ENCODE measurements around the gene SNAI1. TPM values are rescaled to one million over a fixed set of nuclear protein-coding genes. Genes with fewer than 3 reads are reported as not detected.
"Not testable (repeated sequence)": the region's sequence is repeated elsewhere in the genome, so short reads cannot be mapped to it uniquely, and the experiment has no call there.

SNAI1 gene
- total RNA-seq, 2 donors from 2014 or later, result 2.2 to 3.3 TPM

DNA sequence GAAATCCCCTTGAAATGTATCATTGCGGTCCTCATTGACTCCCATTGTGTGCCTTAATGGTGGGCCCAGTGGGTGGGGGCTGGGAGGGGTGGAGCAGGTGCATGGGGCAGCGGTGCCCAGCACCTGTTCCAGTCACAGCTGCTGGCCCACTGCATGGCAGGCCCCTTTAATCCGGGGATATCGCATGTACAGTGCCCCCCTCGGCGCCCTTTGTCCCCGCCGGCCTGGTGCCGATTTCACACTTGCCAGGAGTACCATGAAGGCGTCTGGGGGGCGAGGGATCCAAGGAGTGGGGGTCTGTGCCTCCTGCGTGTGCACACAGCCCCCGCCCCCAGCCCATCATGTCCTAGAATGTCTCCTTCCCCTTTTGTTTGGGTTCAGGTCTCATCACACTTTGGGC lies 2.8 kb downstream of the SNAI1 start:
- Mint-ChIP-seq H3K4me1 (peaks cover 14% of the 10 kb centered on the region), H3K36me3 (ENCODE audit: low read depth) (peaks cover 2% of the 10 kb centered on the region), H3K27me3 (peaks cover 10% of the 10 kb centered on the region), H3K27ac (no peak overlapping the region), H3K4me3 (no peak overlapping the region)
- no peaks in the 10 kb centered on the region for H3K9me3 ChIP-seq (ENCODE audit: control insufficient read depth, low read length, poor library complexity, severe bottlenecking)
- ATAC-seq (no peak), DNase-seq (no peak)

DNA sequence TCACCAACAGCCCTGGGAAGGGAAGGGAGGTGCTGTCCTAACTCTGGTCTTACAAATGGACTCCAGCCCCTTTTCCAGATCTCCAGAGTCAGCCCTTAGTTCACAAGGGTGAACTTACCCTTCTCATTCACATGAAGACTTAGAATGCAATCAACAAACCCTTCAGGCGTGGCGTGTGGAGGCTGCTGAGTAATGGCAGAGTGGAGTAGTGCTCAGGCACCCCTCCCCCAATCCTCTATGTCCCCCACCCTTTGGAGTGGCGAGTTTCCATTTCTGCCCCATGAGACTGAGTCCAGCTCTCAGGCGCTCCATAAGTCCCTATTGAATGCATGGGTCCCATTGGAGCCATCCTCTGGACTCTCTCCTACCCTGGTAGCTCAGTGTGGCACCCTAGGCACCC lies 3.3 kb downstream of the SNAI1 start:
- H3K4me3 Mint-ChIP-seq, result no peak overlapping the region
- H3K27ac Mint-ChIP-seq, result no peak overlapping the region
- H3K4me1 Mint-ChIP-seq, result peaks cover 12% of the 10 kb centered on the region
- DNase-seq, result no peak
- peaks cover 2% of the 10 kb centered on the region for H3K36me3 Mint-ChIP-seq (ENCODE audit: low read depth)
- ATAC-seq, result no peak
- H3K9me3 ChIP-seq (ENCODE audit: control insufficient read depth, low read length, poor library complexity, severe bottlenecking), result no peaks in the 10 kb centered on the region
- H3K27me3 Mint-ChIP-seq, result peaks cover 10% of the 10 kb centered on the region

DNA sequence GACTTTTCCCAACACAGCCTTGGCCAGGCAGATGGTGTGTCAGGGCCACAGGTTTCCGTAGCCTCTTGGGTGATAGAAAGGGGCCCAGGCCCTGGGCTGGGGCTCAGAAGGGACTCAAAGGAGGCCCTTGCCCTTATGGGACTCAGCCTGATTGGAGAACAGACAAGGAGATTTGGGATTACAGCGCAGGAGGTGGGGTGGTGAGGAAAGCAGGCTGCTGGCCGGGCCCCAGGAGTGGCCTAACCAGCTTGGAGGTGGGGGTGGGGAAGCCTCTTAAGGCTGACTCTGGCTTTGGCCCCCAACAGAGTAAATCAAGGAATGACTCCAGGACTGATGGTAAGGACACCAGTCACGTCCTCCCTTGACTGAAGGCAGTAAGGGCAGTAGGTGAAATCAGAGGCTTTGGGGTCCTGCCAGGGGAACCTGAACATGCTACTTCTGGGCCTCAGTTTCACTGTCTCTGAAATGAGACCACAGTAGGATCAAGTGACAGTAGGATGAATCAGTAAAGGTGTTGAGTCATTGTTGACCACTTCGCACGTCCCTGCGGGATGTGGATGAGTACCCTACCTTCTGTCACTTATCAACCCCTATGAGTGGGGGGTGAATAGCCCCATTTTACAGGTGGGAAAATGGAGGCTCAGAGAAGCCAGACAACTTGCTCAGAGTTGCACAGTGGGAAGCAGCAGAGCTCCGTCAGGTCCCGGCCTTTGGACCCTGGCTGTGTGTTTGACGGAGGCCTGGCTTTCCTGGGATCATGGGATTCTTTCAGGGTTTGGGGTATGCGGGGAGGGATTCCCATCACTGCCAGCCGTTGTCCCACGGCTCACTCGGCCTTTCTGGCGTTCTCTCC lies 4.5 kb downstream of the SNAI1 start:
- ATAC-seq (no peak), DNase-seq (no peak)
- Mint-ChIP-seq H3K27ac (no peak overlapping the region), H3K27me3 (peaks cover 10% of the 10 kb centered on the region), H3K36me3 (ENCODE audit: low read depth) (peaks cover 2% of the 10 kb centered on the region), H3K4me1 (peaks cover 7% of the 10 kb centered on the region), H3K4me3 (no peak overlapping the region)
- H3K9me3 ChIP-seq (ENCODE audit: control insufficient read depth, low read length, poor library complexity, severe bottlenecking), result no peaks in the 10 kb centered on the region

DNA sequence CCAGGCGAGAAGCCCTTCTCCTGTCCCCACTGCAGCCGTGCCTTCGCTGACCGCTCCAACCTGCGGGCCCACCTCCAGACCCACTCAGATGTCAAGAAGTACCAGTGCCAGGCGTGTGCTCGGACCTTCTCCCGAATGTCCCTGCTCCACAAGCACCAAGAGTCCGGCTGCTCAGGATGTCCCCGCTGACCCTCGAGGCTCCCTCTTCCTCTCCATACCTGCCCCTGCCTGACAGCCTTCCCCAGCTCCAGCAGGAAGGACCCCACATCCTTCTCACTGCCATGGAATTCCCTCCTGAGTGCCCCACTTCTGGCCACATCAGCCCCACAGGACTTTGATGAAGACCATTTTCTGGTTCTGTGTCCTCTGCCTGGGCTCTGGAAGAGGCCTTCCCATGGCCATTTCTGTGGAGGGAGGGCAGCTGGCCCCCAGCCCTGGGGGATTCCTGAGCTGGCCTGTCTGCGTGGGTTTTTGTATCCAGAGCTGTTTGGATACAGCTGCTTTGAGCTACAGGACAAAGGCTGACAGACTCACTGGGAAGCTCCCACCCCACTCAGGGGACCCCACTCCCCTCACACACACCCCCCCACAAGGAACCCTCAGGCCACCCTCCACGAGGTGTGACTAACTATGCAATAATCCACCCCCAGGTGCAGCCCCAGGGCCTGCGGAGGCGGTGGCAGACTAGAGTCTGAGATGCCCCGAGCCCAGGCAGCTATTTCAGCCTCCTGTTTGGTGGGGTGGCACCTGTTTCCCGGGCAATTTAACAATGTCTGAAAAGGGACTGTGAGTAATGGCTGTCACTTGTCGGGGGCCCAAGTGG lies 5.3 kb downstream of the SNAI1 start:
- no peak overlapping the region for H3K4me3 Mint-ChIP-seq
- DNase-seq, result no peak
- no peak overlapping the region for H3K27ac Mint-ChIP-seq
- H3K36me3 Mint-ChIP-seq (ENCODE audit: low read depth), result peaks cover 2% of the 10 kb centered on the region
- peaks cover 3% of the 10 kb centered on the region for H3K4me1 Mint-ChIP-seq
- no peaks in the 10 kb centered on the region for H3K9me3 ChIP-seq (ENCODE audit: control insufficient read depth, low read length, poor library complexity, severe bottlenecking)
- H3K27me3 Mint-ChIP-seq, result peaks cover 10% of the 10 kb centered on the region
- ATAC-seq, result no peak

DNA sequence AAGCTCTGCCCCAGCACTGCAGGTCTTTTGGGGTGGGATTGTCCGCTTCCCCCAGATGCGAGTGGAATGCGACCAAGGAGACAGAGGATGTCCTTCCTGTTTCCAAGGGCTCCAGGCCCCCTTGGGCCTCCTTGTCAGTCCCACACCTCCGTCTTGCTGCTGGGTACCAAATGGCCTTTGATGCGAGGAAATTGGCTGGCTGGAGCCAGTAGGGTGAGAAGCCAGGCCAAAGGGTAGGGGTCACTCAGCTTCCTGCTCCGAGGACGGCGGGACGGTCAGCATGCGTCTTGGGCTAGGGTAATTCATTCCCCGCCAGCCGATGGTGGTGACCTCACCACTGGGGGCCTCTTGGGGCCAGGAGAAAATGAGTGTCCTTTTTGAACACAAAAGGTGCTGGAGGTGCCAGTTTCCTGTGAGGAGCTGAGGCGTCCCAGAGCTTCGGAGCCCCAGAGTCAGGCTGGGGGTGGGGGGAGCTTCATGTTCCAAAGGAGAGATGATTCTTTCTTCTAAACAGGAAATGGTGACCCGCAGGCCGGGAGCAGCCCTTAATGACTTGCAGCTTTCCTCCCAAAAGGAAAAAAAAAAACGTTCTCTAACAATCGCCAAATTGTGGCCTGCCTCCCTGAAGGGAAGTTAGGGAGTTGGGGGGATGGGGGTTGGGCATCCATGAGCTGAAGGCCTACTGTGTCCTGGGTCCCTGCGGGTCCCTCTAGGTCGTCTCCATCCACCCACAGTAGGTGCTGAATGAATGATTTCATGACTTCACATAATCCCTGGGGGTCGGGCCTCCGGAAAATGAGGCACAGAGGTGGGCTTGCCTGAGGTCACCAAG lies 6.7 kb downstream of the SNAI1 start:
- H3K9me3 ChIP-seq (ENCODE audit: control insufficient read depth, low read length, poor library complexity, severe bottlenecking), result no peaks in the 10 kb centered on the region
- ATAC-seq (no peak), DNase-seq (no peak)
- Mint-ChIP-seq H3K36me3 (ENCODE audit: low read depth) (peaks cover 2% of the 10 kb centered on the region), H3K27ac (no peak overlapping the region), H3K27me3 (peaks cover 11% of the 10 kb centered on the region), H3K4me3 (no peak overlapping the region), H3K4me1 (no peaks in the 10 kb centered on the region)

DNA sequence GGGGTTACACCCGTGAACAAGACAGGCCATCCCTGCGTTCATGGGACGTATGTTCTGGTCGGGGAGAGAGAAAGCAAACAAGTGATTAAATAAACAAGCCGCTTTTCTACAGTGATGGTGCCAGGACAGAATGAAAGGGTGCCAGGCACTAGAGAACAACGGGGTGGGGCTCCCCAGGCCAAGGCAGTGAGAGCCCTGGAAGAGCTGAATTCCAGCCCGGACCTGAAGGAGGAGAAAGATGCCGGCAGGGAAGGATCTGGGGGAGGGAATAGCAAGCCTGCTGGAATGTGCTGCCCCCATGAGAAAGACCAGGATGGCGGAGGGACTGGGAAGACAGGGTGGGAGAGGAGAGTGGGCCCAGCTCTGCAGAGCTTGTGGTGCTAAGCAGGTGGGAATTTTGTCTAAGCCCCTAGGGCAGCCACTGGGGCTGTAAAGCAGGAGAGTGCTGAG lies 7.5 kb downstream of the SNAI1 start:
- Mint-ChIP-seq H3K27ac (no peak overlapping the region), H3K4me1 (no peaks in the 10 kb centered on the region), H3K36me3 (ENCODE audit: low read depth) (peaks cover 2% of the 10 kb centered on the region)

DNA sequence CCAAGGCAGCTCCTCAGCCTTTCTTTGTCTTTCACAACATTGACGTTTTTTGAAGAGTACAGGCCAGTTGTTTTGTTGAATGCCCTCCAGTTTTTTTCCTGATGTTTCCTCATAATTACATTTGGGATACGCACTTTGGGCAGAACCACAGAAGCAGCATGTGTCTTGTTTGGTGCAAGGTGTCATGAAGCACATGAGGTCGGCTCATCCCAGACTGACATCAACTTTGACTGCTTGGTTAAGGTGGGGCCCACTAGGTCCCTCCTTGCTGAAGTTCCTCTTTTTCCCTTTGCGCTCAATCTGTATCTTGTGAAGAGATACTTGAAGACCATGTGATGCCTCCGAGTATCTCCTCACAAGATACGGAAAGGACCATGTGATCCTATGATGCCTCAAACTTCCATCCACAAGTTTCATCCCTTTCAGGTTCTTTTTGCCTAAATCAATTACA lies 10.5 kb downstream of the SNAI1 start:
- H3K27me3 Mint-ChIP-seq, result peaks cover 14% of the 10 kb centered on the region
- DNase-seq (no peak), ATAC-seq (peak; percentile 55)
- H3K4me1 Mint-ChIP-seq, result no peaks in the 10 kb centered on the region
- H3K27ac Mint-ChIP-seq, result no peak overlapping the region
- no peaks in the 10 kb centered on the region for H3K9me3 ChIP-seq (ENCODE audit: control insufficient read depth, low read length, poor library complexity, severe bottlenecking)
- H3K4me3 Mint-ChIP-seq, result no peak overlapping the region
- H3K36me3 Mint-ChIP-seq (ENCODE audit: low read depth), result peaks cover 2% of the 10 kb centered on the region

More for the DNA sequence above, 7.5 kb downstream of the SNAI1 start:
- ATAC-seq (no peak), DNase-seq (no peak)
- H3K27me3 Mint-ChIP-seq, result peaks cover 14% of the 10 kb centered on the region
- no peak overlapping the region for H3K4me3 Mint-ChIP-seq
- H3K9me3 ChIP-seq (ENCODE audit: control insufficient read depth, low read length, poor library complexity, severe bottlenecking), result no peaks in the 10 kb centered on the region

DNA sequence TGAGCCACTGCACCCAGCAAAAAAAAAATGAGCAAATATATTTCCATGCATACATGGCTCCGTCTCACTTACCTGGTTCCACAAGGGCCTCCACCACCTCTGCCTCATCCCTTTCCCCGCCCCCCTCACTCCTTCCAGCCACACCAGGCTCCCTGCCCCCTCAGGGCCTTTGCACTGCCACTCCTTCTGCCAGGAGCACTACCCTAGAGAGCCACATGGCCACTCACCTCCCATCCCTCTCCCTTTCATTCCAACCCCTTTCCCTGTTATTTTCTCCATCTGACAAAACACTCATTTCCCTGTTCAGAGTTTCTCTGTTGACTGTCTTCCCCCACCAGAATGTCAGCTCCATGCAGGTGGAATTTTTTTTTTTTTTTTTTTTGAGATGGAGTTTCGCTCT lies 12.8 kb downstream of the SNAI1 start:
- Mint-ChIP-seq H3K27me3 (peaks cover 4% of the 10 kb centered on the region), H3K4me3 (no peak overlapping the region), H3K36me3 (ENCODE audit: low read depth) (no peaks in the 10 kb centered on the region), H3K4me1 (no peaks in the 10 kb centered on the region), H3K27ac (no peak overlapping the region)
- no peaks in the 10 kb centered on the region for H3K9me3 ChIP-seq (ENCODE audit: control insufficient read depth, low read length, poor library complexity, severe bottlenecking)
- ATAC-seq, result no peak
- no peak for DNase-seq

DNA sequence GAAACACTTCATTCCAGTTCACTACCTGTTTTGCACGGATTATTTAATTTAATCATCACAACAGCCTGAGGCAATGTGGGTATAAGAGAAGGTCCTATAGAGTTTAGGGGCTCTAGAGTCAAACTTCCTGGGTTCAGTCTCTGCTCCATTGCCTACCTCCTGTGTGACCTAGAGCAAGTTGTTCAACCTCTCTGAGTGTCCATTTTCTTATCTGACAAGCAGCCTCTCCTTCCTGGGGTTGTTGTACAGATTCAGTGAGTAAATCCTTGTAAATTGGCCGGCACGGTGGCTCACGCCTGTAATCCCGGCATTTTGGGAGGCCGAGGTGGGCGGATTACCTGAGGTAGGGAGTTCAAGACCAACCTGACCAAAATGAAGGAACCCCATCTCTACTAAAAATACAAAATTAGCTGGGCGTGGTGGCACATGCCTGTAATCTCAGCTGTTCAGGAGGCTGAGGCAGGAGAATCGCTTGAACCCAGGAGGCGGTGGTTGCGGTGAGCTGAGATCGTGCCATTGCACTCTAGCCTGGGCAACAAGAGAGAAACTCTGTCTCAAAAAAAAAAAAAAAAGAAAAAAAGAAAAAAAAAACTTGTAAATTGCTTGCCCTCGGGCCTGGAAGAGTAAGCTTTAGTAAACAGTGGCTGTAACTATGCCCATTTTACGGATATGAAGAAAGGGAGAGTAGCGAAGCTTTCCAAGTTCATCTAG lies 15.9 kb downstream of the SNAI1 start:
- not testable (repeated sequence) for H3K27me3 Mint-ChIP-seq; H3K4me1 Mint-ChIP-seq; DNase-seq; H3K36me3 Mint-ChIP-seq (ENCODE audit: low read depth); ATAC-seq; H3K9me3 ChIP-seq (ENCODE audit: control insufficient read depth, low read length, poor library complexity, severe bottlenecking); H3K27ac Mint-ChIP-seq; H3K4me3 Mint-ChIP-seq

DNA sequence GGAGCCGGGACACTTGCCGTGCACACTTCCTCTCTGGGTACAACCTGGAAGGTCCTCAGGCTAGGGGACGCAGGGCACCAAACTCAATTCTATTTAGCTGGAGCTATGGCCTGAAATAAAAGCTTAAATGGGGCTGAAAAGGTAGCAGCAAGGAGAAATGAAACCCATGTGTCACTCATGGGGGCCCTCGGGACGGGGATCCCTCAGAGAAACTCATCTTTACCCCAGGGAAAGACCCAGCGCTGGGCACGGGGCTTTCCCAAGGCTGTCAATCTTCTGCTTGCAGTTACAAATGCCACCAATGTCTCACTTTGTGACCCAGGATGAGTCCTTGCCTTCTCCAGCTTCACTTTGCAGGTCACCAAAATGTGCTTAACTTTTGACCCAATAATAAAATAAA lies 16.5 kb downstream of the SNAI1 start:
- Mint-ChIP-seq H3K27me3 (peaks cover 9% of the 10 kb centered on the region), H3K4me3 (no peak overlapping the region), H3K27ac (no peak overlapping the region), H3K4me1 (no peaks in the 10 kb centered on the region), H3K36me3 (ENCODE audit: low read depth) (no peaks in the 10 kb centered on the region)
- no peak for DNase-seq
- no peaks in the 10 kb centered on the region for H3K9me3 ChIP-seq (ENCODE audit: control insufficient read depth, low read length, poor library complexity, severe bottlenecking)
- ATAC-seq, result peak; percentile 53

DNA sequence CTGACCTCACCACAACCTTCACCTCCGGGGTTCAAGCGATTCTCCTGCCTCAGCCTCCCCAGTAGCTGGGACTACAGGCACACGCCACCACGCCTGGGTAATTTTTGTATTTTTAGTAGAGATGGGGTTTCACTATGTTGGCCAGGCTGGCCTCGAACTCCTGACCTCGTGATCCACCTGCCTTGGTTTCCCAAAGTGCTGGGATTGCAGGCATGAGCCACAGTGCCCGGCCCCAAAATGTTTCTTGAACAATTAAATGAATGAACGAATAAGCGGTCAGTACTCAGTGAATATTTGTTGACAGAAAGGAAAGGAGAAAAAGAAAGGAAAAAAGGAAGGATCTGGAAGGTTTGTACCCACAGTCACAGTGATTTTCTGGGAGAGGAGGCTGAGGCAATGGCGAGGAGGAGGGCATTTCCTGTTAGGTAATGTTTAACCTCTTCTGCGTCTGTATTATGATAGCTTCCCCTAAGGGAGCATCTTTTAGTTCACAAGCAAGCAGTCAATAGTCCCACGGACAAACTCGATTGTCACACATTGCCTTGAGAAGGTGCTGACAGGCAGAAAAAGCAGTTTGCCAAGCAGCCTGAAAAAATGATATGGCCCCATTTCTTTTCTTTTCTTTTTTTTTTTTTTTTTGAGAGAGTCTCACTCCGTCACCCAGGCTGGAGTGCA lies 17.9 kb downstream of the SNAI1 start:
- not testable (repeated sequence) for H3K4me3 Mint-ChIP-seq; H3K36me3 Mint-ChIP-seq (ENCODE audit: low read depth); H3K27ac Mint-ChIP-seq; DNase-seq; H3K4me1 Mint-ChIP-seq; ATAC-seq; H3K9me3 ChIP-seq (ENCODE audit: control insufficient read depth, low read length, poor library complexity, severe bottlenecking)
- peaks cover 17% of the 10 kb centered on the region for H3K27me3 Mint-ChIP-seq

DNA sequence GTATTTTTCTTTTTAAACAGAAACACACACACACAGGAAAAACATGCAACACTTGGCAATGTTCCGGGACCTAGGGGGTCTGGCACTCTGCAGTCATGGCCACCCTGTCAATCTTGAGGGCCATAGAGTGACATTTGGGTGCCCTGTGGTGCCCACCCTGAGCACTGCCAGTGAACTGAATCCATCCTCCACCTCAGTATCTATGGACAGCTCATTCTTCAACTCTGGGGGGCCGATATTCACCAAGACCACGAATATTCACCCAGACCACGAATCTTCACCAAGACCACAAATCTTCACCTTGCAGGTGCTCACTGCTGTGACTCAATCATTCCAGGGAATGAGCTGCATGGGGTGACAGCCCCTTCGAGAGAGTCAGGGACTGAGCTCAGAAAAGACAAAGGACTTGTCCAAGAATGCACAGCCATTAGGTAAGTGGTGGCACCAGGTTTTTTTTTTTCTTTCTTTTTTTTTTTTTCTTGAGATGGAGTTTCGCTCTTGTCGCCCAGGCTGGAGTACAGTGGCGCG lies 19.1 kb downstream of the SNAI1 start:
- Mint-ChIP-seq H3K27ac (no peak overlapping the region), H3K36me3 (ENCODE audit: low read depth) (no peaks in the 10 kb centered on the region), H3K4me3 (no peak overlapping the region), H3K4me1 (peaks cover 5% of the 10 kb centered on the region), H3K27me3 (peaks cover 19% of the 10 kb centered on the region)
- ATAC-seq (no peak), DNase-seq (no peak)
- H3K9me3 ChIP-seq (ENCODE audit: control insufficient read depth, low read length, poor library complexity, severe bottlenecking), result no peaks in the 10 kb centered on the region

All from T-helper 17 cell (primary cell).